Mesendoderm (in vitro differentiated cells): Measurements from ENCODE around the gene FAR1.
"Not testable (repeated sequence)": the region's sequence is repeated elsewhere in the genome, so short reads cannot be mapped to it uniquely, and the experiment has no call there.

Experiments used
- DNase-seq: peaks from one replicate; pipeline ENCODE4 v3.0.0; 2013
- H2AK5ac ChIP-seq: 2 replicates; pipeline ENCODE4 v1.6.1; 2013; ENCODE audit warnings: low read length, inconsistent platforms
- H2BK120ac ChIP-seq: 2 replicates; pipeline ENCODE4 v1.6.1; 2013; ENCODE audit warnings: low read depth, mild to moderate bottlenecking, low read length, moderate library complexity, mixed read lengths
- H2BK15ac ChIP-seq: replicated peaks from 2 replicates; pipeline ENCODE4 v1.6.1; 2013; ENCODE audit warnings: low read depth, mild to moderate bottlenecking, moderate library complexity
- H2BK5ac ChIP-seq: 2 replicates; pipeline ENCODE4 v1.6.1; 2013; ENCODE audit warnings: low read length, inconsistent platforms
- H3K18ac ChIP-seq: 2 replicates; pipeline ENCODE4 v1.6.1; 2013; ENCODE audit warnings: mild to moderate bottlenecking, low read length, mixed read lengths
- H3K23ac ChIP-seq: one replicate; pipeline ENCODE4 v1.6.1; 2013; ENCODE audit warnings: low read length
- H3K27ac ChIP-seq: 2 replicates; pipeline ENCODE4 v1.5.1; 2013; ENCODE audit warnings: low read depth, mild to moderate bottlenecking, inconsistent platforms, low read length, moderate library complexity
- H3K27me3 ChIP-seq: 2 replicates; pipeline ENCODE4 v1.6.1; 2013; ENCODE audit warnings: low read length, control low read depth, mild to moderate bottlenecking, inconsistent platforms; ENCODE audit not compliant: insufficient read depth, poor library complexity
- H3K36me3 ChIP-seq: 2 replicates; pipeline ENCODE4 v1.6.1; 2013; ENCODE audit warnings: low read length, inconsistent platforms; ENCODE audit not compliant: control insufficient read depth, insufficient read depth
- H3K4ac ChIP-seq: one replicate; pipeline ENCODE4 v1.6.1; 2013; ENCODE audit warnings: low read depth, mild to moderate bottlenecking, low read length, moderate library complexity
- H3K4me1 ChIP-seq: 2 replicates; pipeline ENCODE4 v1.6.1; 2013; ENCODE audit warnings: low read depth, low read length, inconsistent platforms; ENCODE audit not compliant: control insufficient read depth
- H3K4me2 ChIP-seq: 2 replicates; pipeline ENCODE4 v1.6.1; 2013; ENCODE audit warnings: low read length
- H3K4me3 ChIP-seq: 2 replicates; pipeline ENCODE4 v1.5.1; 2013; ENCODE audit warnings: mild to moderate bottlenecking, low read length
- H3K56ac ChIP-seq: one replicate; pipeline ENCODE4 v1.6.1; 2013; ENCODE audit warnings: low read length
- H3K79me1 ChIP-seq: 2 replicates; pipeline ENCODE4 v1.6.1; 2013; ENCODE audit warnings: low read length, inconsistent platforms
- H3K79me2 ChIP-seq: 2 replicates; pipeline ENCODE4 v1.6.1; 2013; ENCODE audit warnings: mild to moderate bottlenecking, low read length; ENCODE audit not compliant: control insufficient read depth, insufficient read depth
- H3K9ac ChIP-seq: 2 replicates; pipeline ENCODE4 v1.6.1; 2013; ENCODE audit warnings: low read length, inconsistent platforms
- H4K5ac ChIP-seq: one replicate; pipeline ENCODE4 v1.6.1; 2013; ENCODE audit warnings: low read length
- H4K8ac ChIP-seq: one replicate; pipeline ENCODE4 v1.6.1; 2013; ENCODE audit warnings: low read depth, mild to moderate bottlenecking, control low read depth, low read length, moderate library complexity
- WGBS: extraction: QIAGEN DNeasy Blood & Tissue Kit; methylation state at CpG from one replicate; pipeline ENCODE4 v1.1.7; 2013; ENCODE audit warnings: low lambda C conversion rate, missing lambda C conversion rate; ENCODE audit not compliant: insufficient coverage; ENCODE audit errors: extremely low coverage; 5-methylcytosine and 5-hydroxymethylcytosine counted together

FAR1 gene

GRCh38 chr11:13647391-13647790, 21.1 kb upstream of the FAR1 start:
- H3K23ac ChIP-seq: no peak overlapping the region
- DNase-seq: no peak
- no peaks in the 10 kb centered on the region for H3K79me1 ChIP-seq
- no peak overlapping the region for H3K4me3 ChIP-seq
- H3K79me2 ChIP-seq: no peaks in the 10 kb centered on the region
- H3K4ac ChIP-seq: no peak overlapping the region
- no peak overlapping the region for H3K9ac ChIP-seq
- no peak overlapping the region for H2BK5ac ChIP-seq
- no peaks in the 10 kb centered on the region for H3K27me3 ChIP-seq
- no peak overlapping the region for H3K27ac ChIP-seq
- H2BK15ac ChIP-seq: no peak overlapping the region
- H3K4me2 ChIP-seq: no peak overlapping the region
- no peaks in the 10 kb centered on the region for H3K4me1 ChIP-seq
- H3K18ac ChIP-seq: no peak overlapping the region
- H3K36me3 ChIP-seq: no peaks in the 10 kb centered on the region
- WGBS: no CpG with 5 or more reads among the region's 3 CpGs
- no peak overlapping the region for H3K56ac ChIP-seq
- no peak overlapping the region for H2AK5ac ChIP-seq
- H2BK120ac ChIP-seq: no peak overlapping the region
- H4K8ac ChIP-seq: no peak overlapping the region
- H4K5ac ChIP-seq: no peak overlapping the region

GRCh38 chr11:13649619-13650018, 18.8 kb upstream of the FAR1 start:
- no peak overlapping the region for H2BK5ac ChIP-seq
- H3K18ac ChIP-seq: no peak overlapping the region
- no peak overlapping the region for H4K8ac ChIP-seq
- H3K79me2 ChIP-seq: no peaks in the 10 kb centered on the region
- H3K4ac ChIP-seq: no peak overlapping the region
- H4K5ac ChIP-seq: no peak overlapping the region
- no peak overlapping the region for H3K4me2 ChIP-seq
- no peak overlapping the region for H3K4me3 ChIP-seq
- H3K27me3 ChIP-seq: no peaks in the 10 kb centered on the region
- no peak overlapping the region for H2AK5ac ChIP-seq
- no peak overlapping the region for H3K9ac ChIP-seq
- 100% methylated on average over 1 of the region's 4 CpGs for WGBS
- DNase-seq: no peak
- no peak overlapping the region for H3K27ac ChIP-seq
- no peaks in the 10 kb centered on the region for H3K4me1 ChIP-seq
- H3K56ac ChIP-seq: no peak overlapping the region
- H2BK15ac ChIP-seq: no peak overlapping the region
- no peak overlapping the region for H2BK120ac ChIP-seq
- no peaks in the 10 kb centered on the region for H3K79me1 ChIP-seq
- H3K23ac ChIP-seq: no peak overlapping the region
- H3K36me3 ChIP-seq: no peaks in the 10 kb centered on the region

- not testable (repeated sequence) for H2BK15ac ChIP-seq, H3K18ac ChIP-seq, H3K56ac ChIP-seq, H3K4me3 ChIP-seq, H4K8ac ChIP-seq, H3K23ac ChIP-seq, H3K36me3 ChIP-seq, H3K4me2 ChIP-seq, H2BK120ac ChIP-seq, H3K79me2 ChIP-seq, H2BK5ac ChIP-seq, H3K9ac ChIP-seq, H3K4ac ChIP-seq, H3K79me1 ChIP-seq, H3K27me3 ChIP-seq, H4K5ac ChIP-seq, H2AK5ac ChIP-seq, H3K4me1 ChIP-seq, H3K27ac ChIP-seq
- no CpG with 5 or more reads among the region's 6 CpGs for WGBS
- peak; percentile 44 for DNase-seq
Measured at GRCh38 chr11:13651515-13651914, 17.0 kb upstream of the FAR1 start.

GRCh38 chr11:13661074-13661623, 7.3 kb upstream of the FAR1 start:
- no CpG with 5 or more reads among the region's 2 CpGs for WGBS
- Histone ChIP-seq H2BK5ac (no peak overlapping the region), H3K27ac (no peak overlapping the region), H3K4ac (no peak overlapping the region), H3K4me1 (no peaks in the 10 kb centered on the region), H3K27me3 (no peaks in the 10 kb centered on the region), H3K4me2 (no peak overlapping the region), H2AK5ac (no peak overlapping the region), H3K36me3 (no peaks in the 10 kb centered on the region), H4K5ac (no peak overlapping the region), H3K9ac (no peak overlapping the region), H3K56ac (no peak overlapping the region), H2BK120ac (no peak overlapping the region), H3K23ac (no peak overlapping the region), H2BK15ac (no peak overlapping the region), H3K79me2 (no peaks in the 10 kb centered on the region), H4K8ac (no peak overlapping the region), H3K79me1 (no peaks in the 10 kb centered on the region), H3K18ac (no peak overlapping the region), H3K4me3 (no peak overlapping the region)
- DNase-seq: no peak

- Histone ChIP-seq H3K4me1 (no peaks in the 10 kb centered on the region), H3K79me1 (no peaks in the 10 kb centered on the region), H3K79me2 (no peaks in the 10 kb centered on the region), H3K27me3 (no peaks in the 10 kb centered on the region), H3K23ac (no peak overlapping the region), H3K36me3 (no peaks in the 10 kb centered on the region), H3K56ac (no peak overlapping the region), H2BK15ac (no peak overlapping the region), H3K9ac (no peak overlapping the region), H3K4me3 (no peak overlapping the region), H2BK120ac (no peak overlapping the region), H3K18ac (no peak overlapping the region), H2BK5ac (no peak overlapping the region), H3K27ac (no peak overlapping the region), H4K8ac (no peak overlapping the region), H2AK5ac (no peak overlapping the region), H4K5ac (no peak overlapping the region), H3K4ac (no peak overlapping the region), H3K4me2 (no peak overlapping the region)
- DNase-seq: no peak
- WGBS: no CpG with 5 or more reads among the region's 1 CpG
Measured at GRCh38 chr11:13663631-13664071, 4.8 kb upstream of the FAR1 start.

- H3K79me1 ChIP-seq: no peaks in the 10 kb centered on the region
- no peak overlapping the region for H2BK120ac ChIP-seq
- no peaks in the 10 kb centered on the region for H3K4me1 ChIP-seq
- DNase-seq: no peak
- peaks cover 6% of the 10 kb centered on the region for H3K79me2 ChIP-seq
- no peak overlapping the region for H4K5ac ChIP-seq
- H3K4me3 ChIP-seq: no peak overlapping the region
- no peak overlapping the region for H4K8ac ChIP-seq
- no peak overlapping the region for H3K4me2 ChIP-seq
- H2AK5ac ChIP-seq: no peak overlapping the region
- no peak overlapping the region for H3K56ac ChIP-seq
- H3K36me3 ChIP-seq: no peaks in the 10 kb centered on the region
- H3K23ac ChIP-seq: no peak overlapping the region
- no peaks in the 10 kb centered on the region for H3K27me3 ChIP-seq
- no CpG with 5 or more reads among the region's 1 CpG for WGBS
- no peak overlapping the region for H3K9ac ChIP-seq
- H3K18ac ChIP-seq: no peak overlapping the region
- no peak overlapping the region for H3K4ac ChIP-seq
- H2BK5ac ChIP-seq: no peak overlapping the region
- no peak overlapping the region for H2BK15ac ChIP-seq
- H3K27ac ChIP-seq: no peak overlapping the region
Measured at GRCh38 chr11:13664351-13664750, 4.1 kb upstream of the FAR1 start.
